ENCODE data around the gene PTGDS. TPM values are rescaled to one million over a fixed set of nuclear protein-coding genes. Genes with fewer than 3 reads are reported as not detected.

The PTGDS gene
- total RNA-seq, 1 donor from 2014 or later, result 52.6 TPM

- H3K27ac Mint-ChIP-seq, result no peak overlapping the region
- peaks cover 3% of the 10 kb centered on the region for H3K4me1 Mint-ChIP-seq
- no peak for DNase-seq (ENCODE audit: low spot score in 2 of 2, unreplicated experiment in 2 of 2)
- TF ChIP-seq CTCF (IDR thresholded peaks at IDR 0.05; ENCODE audit: unreplicated experiment), result no peak
- H3K4me3 Mint-ChIP-seq, result no peak overlapping the region
- no peaks in the 10 kb centered on the region for H3K36me3 Mint-ChIP-seq
- no peaks in the 10 kb centered on the region for H3K9me3 Mint-ChIP-seq
- H3K27me3 Mint-ChIP-seq (ENCODE audit: low read depth), result peaks cover 6% of the 10 kb centered on the region
Observed at GRCh38 chr9:136971746-136972145, 5.6 kb upstream of the PTGDS start.

GRCh38 chr9:136972335-136972734 is 5.0 kb upstream of the PTGDS start:
- Mint-ChIP-seq H3K36me3 (no peaks in the 10 kb centered on the region), H3K4me3 (no peak overlapping the region), H3K4me1 (peaks cover 3% of the 10 kb centered on the region), H3K27me3 (ENCODE audit: low read depth) (peaks cover 8% of the 10 kb centered on the region), H3K27ac (no peak overlapping the region), H3K9me3 (no peaks in the 10 kb centered on the region)
- no peak for DNase-seq (ENCODE audit: low spot score in 2 of 2, unreplicated experiment in 2 of 2)
- no peak for TF ChIP-seq CTCF (IDR thresholded peaks at IDR 0.05; ENCODE audit: unreplicated experiment)

GRCh38 chr9:136972743-136973142 is 4.6 kb upstream of the PTGDS start:
- Mint-ChIP-seq H3K4me1 (peaks cover 5% of the 10 kb centered on the region), H3K4me3 (no peak overlapping the region), H3K36me3 (no peaks in the 10 kb centered on the region)

GRCh38 chr9:136973618-136974617 is 3.4 kb upstream of the PTGDS start:
- Mint-ChIP-seq H3K27me3 (ENCODE audit: low read depth) (peaks cover 10% of the 10 kb centered on the region), H3K4me3 (no peak overlapping the region), H3K36me3 (no peaks in the 10 kb centered on the region), H3K9me3 (no peaks in the 10 kb centered on the region), H3K4me1 (peaks cover 5% of the 10 kb centered on the region), H3K27ac (no peak overlapping the region)
- TF ChIP-seq CTCF (IDR thresholded peaks at IDR 0.05; ENCODE audit: unreplicated experiment), result no peak
- no peak for DNase-seq (ENCODE audit: low spot score in 2 of 2, unreplicated experiment in 2 of 2)

More at GRCh38 chr9:136972743-136973142, 4.6 kb upstream of the PTGDS start:
- TF ChIP-seq CTCF (IDR thresholded peaks at IDR 0.05; ENCODE audit: unreplicated experiment), result no peak
- H3K9me3 Mint-ChIP-seq, result no peaks in the 10 kb centered on the region
- H3K27me3 Mint-ChIP-seq (ENCODE audit: low read depth), result peaks cover 10% of the 10 kb centered on the region
- H3K27ac Mint-ChIP-seq, result no peak overlapping the region
- DNase-seq (ENCODE audit: low spot score in 2 of 2, unreplicated experiment in 2 of 2), result no peak

- no peak overlapping the region for H3K27ac Mint-ChIP-seq
- H3K27me3 Mint-ChIP-seq (ENCODE audit: low read depth), result peaks cover 10% of the 10 kb centered on the region
- H3K9me3 Mint-ChIP-seq, result no peaks in the 10 kb centered on the region
- no peak for DNase-seq (ENCODE audit: low spot score in 2 of 2, unreplicated experiment in 2 of 2)
- no peak for TF ChIP-seq CTCF (IDR thresholded peaks at IDR 0.05; ENCODE audit: unreplicated experiment)
- H3K4me1 Mint-ChIP-seq, result peaks cover 4% of the 10 kb centered on the region
- H3K36me3 Mint-ChIP-seq, result no peaks in the 10 kb centered on the region
- H3K4me3 Mint-ChIP-seq, result no peak overlapping the region
Observed at GRCh38 chr9:136974817-136975535, 2.3 kb upstream of the PTGDS start.

Measured in mesothelial cell of epicardium (in vitro differentiated cells).